ENCODE results near the gene NEK6.

The NEK6 gene

DNA sequence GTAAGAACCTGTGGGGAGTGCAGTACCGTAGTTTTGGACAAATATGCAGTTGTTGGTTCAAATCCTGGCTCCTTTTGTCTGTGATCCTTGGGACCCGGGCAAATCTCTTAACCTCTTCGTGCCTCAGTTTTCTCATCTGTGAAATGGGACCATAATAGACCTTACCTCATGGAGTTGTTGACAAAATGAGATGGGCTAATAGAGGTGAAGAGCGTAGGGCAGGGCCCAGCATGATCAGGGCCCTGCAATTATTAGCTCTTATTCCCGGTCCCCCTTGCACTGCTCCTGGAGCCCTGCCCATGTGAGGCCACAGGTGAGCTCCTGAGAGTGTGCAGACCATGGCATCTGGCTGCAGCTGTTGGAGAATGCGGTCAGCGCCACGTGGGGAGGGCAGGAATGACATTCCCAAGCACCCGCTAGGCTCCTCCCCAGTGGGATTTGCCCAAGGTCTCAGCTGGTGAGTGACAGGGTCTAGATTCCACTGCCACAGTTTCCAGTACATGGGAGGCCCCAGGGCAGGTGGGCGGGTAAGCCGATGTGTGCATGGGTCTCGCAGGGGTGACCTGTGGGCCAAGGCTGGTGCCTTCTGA, 41.0 kb downstream of the NEK6 start:
- no peak for DNase-seq

DNA sequence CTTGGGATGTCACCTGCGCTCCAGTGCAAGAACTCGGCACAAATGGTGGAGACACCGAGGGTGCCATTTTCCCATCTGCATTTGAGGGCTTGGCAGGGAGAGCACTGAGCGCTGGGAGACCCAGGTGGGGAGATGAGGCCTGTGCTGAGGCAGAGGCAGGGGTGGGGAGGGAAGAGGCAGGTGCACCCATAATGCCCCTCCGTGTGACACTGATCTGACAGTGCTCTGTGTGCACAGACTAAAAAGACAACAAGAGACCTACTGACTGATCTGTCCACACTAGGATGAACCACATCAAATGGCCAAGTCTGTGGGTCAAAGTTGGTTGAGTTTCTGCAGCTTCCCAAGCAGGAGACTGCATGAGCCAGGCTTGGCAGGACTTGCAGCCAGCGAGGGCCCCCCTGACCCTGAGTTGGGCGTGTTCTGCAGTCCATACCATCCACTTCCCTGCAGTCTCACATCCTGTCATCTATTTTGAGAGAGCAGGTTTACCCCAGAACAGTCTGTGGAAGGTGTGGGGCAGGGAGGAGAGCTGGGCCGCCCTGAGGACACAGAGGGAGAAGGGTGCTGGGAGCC, 41.9 kb downstream of the NEK6 start:
- no peak for DNase-seq

DNA sequence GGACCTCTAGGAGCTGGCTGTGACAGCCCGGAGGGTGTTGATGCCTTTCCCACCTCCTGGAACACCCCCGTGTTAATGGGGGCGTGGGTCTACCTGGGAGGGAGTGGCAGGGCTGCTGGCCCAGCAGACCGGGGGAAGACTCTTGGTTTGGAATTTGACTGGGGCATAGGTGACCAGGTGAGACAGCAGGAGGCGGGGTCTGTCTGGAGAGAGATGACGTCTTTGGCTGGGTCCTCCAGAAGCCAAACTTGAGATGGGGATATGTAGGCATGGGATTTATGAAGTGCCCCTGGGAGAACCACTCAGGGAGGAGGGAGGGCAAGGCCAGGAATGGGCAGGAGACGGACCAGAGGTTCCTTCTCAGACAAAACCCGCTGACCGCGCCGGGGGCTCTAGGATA, 42.6 kb downstream of the NEK6 start:
- no peak for DNase-seq

DNA sequence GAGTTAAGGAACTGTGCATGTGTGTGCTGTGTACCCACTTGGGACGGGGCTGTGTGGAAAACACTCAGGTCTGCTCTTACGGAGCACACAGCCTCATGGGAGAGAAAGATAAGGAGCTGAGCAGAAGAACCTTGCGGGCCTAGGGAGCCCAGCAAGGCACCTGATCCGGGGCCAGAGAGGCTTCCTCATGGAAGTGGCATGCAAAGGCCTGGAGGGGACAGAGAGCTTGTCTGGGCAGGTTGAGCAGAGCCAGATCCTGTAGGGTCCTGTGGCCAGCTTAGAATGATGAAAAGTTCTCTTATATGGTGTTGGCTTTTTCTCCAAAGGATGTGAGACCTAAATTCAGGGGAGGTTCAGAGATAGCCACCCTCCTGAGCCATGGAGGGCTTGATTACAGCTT, 45.2 kb downstream of the NEK6 start:
- no peak for DNase-seq

DNA sequence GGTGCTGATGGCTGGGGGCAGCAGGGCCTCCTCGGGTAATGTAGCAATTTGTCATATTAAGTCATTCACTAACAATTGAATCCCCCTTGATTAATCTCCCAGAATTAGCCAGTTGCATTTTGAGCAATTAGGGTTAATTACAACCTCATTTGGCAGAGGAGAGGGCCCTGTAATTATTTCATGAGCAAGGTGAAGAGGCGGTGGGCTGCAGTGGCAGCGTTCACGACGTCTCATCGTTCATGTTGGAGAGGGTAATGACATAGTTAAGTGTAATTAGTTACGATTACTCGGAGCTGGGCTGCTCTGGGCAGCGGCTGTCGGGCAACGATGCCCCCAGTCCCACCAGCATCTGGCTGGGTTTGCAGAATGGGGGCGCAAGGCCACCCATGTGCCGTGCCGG, 46.0 kb downstream of the NEK6 start:
- no peak for DNase-seq

DNA sequence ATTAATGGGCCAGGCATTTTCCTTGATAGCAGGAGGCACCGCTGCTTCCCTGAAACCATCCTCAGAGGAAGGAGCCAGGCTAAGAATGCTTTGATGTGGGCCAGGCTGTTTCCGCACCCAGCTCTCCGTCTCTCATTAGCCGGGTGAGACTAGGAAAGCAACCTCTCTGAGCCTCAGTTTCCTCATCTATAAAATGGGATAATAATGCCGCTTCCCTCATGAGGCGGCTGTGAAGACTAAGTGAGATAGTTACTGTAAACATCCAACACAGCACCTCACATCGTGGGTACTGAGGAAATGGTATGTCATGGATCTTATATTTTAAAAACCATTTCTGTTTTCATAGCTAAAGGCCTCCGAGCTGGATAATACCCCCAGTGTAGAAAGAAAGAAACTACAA, 46.5 kb downstream of the NEK6 start:
- DNase-seq, result no peak

DNA sequence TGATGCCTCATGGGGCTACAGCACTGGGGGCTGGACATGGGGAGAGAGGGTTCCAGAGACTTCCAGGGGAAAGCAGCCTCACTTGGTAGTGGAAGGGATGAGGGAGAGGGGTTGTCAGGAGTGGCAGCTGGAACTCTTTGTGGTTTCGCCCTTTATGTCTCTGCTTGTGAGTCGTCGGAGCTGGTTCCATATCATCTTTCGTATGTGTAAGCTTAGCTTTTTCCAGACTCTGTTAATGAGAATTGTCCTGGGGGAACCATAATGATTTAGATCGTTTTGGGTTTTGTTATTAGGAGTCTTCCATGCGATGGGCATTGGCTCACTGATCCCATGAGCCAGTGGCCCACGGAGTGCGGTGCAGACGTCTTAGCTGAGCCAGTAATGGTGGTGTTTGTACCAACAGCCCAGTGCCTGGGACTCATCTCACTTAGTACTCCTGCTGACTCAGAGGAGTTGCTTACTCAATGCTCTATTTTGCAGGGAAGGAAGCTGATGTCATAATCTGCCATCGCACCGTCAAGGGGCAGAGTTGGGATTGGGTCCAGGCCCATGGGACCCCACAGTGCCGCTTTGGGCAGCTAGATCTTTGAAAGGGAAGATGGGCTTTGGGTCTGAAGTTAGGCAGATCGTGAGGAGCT, 48.5 kb downstream of the NEK6 start:
- DNase-seq, result no peak

DNA sequence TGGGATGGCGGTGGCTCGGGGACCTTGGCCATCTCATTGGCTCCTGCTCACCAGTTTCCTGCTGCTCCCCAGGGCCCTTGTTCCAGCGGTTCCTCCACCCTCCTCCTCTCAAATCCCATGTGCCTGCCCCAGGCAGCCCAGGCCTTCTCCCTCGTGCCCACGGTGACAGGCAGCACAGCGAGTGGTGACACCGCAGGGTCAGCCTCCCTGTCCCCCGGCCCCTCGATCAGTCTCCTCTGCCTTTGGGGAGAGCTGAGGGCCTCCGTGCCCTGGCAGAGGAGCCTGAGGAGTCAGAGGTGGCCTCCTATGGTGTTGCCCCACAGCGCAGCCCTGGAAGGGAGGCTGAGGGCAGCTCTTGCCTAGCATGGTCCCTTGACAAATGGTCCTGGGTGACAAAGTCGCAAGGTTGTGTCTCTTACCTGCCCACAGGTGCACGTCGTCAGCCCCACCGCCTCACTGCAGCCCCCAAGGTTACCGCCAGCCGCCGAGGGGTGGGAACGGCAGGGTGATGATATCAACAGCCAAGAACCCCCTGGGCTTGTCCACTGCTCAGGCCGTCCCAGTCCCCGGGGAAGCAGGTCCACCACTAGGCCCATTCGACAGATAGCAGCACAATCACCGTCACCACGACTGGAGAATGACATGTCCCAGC, 49.8 kb downstream of the NEK6 start:
- no peak for DNase-seq

DNA sequence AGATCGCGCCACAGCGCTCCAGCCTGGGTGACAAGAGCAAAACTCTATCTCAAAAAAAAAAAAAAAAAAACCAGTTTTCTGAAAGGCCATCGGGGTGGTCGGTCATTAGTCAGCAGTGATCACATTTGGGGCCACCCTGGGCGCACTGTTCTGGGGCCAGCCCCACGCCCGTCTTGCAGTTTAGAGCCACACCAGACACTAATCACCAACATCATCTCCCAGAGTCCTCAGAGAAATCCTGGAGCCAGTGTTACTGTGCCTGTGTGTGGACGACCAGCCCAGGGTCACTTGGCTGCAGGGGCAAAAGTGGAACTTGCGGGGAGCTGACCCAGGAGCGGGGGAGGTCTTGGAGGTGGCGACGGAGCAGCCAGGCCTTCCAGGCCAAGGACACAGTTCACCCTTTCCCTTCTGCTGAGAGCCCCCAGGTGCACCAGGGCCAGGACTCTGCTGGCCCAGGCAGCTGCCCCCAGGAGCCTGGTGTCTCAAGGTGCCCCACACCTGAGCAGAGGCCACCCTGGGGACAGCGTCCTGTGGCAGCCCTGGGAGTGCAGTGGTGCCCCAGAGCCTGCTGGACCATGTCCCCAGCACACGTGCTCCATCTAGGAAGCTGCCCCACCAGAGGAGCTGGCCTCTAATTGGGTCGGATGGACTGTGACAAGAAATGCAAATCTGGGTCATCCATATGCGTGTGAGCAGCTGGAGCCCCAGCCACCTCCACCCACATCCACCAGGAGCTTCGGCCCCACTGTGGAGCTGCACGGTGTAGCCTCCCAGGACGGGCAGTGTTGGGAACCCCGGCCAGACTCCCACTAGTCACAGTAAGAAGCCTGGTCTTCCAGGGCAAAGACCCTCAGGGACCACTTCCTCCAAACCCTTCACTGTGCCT, 51.1 kb downstream of the NEK6 start:
- DNase-seq, result no peak

DNA sequence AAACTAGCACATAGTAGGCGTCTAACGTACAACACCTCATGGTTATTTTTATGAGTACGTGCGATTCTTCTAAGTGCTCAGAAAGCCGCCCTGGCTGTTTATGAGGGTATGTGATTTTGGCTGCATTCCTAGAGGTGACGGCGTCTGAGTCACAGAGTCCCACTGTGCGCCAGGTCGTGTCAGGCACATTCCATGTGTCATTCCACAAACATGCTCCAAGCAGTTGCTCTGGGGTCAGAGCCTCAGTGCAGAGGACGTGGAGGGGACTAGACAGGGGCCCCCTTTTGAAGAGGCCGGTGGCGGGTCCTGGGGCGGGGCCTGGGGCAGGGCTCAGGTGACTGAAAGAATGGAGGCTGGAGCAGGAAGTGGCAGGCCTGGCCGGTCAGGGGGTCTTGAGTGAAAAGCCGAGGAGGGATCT, 51.9 kb downstream of the NEK6 start:
- no peak for DNase-seq

DNA sequence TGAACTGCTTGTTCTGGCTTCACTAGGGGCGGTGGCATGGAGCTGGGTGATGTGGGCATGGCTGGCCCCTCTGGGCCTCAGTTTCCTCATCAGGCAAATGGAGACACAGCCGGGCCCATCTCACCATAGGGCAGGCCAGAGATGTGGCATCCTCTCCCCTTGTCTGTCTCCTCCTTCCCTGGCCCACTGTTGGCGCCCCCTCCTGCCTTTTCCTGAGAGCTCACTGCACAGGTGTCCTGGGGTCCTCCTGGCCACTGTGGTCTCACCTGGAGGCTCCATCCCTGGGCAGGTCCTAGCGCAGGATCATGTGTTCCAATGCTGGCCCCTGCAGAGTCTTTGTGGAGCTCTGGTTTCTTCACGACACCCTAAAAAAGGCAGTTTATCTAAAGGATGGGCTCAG, 53.5 kb downstream of the NEK6 start:
- no peak for DNase-seq

DNA sequence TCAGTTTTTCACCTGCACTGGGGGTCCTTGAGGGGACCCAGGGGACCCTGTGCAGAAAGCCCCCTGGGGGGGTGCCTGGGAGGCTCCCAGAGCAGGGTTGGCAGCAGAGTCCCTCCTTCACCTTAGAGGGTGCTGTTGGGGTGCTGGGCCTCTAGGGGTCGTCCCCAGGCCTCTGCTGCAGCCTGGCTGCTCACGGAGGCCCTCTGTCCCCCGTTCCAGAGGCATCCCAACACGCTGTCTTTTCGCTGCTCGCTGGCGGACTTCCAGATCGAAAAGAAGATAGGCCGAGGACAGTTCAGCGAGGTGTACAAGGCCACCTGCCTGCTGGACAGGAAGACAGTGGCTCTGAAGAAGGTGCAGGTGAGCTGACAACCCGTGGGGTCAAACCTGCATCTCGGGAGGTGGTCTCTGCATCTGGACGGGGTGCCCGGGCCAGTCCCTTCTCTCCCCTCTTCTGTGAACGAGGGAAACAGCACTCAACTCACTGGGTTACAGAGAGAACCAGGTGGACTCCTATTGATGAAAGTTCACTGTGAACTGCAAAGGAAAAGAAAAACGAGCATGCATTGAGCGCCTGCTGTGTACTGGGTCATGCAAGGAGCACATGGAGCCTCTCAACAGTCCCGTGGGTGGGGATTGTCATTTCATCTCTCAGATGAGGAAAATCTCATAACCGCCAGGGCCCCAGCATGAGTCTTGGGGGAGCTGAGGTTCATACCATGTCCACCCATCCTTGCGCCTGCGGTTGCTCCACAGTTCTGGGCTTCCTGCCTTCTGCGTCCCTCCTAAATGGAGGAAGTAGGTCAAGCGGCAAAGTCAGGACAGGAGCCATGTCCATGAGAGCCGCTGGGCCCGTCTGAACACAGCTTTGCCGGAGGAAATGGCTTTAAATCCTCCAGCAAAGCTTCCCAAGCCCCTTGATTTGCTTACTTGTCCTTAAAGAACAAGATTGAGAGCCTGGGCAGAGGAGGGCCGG, 54.8 kb downstream of the NEK6 start:
- no peak for DNase-seq

DNA sequence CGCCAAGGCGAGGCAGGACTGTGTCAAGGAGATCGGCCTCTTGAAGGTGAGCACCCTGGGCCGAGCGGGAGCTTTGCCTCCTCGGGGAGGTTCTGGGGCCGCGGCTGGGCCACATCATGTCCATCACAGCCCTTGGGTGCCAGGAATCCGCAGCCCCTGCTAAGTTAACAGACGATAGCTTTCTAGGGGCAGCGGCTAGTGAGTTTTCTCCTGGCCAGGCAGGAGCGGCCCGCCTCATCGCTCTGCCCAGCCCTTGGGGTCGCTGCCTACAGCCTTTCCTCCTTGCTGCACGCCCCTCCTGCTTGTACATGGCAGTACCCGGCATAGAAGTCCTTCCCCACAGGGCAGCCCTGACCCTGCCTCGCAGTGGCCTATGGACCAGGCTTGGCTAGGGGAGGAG, 56.2 kb downstream of the NEK6 start:
- no peak for DNase-seq

DNA sequence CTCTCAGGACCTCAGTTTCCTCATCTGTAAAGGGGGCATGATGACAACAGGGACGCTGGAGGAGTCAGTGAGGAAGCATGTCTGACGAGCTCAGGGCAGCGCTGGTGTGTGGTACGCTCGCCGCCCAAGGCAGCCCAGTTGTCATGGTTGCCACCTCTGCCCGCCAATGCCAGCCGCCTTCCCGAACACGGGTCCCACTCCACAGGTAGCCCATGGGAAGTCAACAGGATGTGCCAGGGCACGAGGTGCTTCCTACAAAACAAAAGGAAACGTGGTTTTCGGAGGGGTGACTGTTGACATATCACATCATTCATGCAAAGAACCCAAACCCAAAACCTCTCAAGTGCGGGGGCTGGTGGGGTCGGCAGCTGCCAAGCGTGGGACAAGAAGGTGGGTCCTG, 58.1 kb downstream of the NEK6 start:
- no peak for DNase-seq

DNA sequence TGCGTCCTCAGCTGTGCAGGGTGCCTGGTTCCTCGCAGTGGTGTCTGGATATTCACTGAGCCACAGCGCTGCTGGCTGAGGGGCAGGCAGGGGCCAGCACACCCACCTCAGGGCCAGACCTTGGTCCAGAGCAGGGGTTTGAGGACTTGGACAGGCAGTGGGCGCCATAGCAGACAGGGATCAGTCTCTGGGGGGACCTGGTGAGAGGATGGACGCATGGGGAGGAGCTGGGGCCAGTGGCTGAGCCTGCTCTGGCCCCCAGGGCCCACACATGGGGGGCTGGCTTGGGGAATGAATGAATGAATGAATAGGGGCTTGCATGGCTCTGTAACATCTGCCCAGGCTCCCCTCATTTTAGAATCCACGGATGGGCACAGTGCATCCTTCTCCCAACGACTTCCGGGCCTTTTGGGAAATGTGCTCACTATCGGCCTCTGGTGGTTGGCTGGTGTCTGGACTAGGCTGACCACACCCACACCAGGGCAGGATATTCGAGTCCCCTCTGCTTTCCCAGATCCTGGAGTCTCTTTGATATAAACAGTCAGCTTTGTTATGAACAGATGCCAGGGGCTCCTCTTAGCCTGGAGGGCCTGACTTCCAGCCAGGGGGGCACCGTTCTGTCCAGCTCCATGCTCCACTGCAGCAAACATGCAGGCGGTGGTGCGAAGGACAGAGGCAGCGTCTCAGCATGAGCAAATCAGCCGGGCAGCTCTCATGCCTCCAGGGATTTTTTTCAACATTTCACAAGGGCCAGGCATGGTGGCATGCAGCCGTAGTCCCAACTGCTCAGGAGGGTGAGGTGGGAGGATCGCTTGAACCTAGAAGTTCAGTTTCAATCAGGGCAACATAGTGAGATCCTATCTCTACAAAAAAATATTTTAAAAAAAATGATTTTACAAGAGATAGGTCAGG, 62.6 kb downstream of the NEK6 start:
- DNase-seq, result peak; percentile 63

DNA sequence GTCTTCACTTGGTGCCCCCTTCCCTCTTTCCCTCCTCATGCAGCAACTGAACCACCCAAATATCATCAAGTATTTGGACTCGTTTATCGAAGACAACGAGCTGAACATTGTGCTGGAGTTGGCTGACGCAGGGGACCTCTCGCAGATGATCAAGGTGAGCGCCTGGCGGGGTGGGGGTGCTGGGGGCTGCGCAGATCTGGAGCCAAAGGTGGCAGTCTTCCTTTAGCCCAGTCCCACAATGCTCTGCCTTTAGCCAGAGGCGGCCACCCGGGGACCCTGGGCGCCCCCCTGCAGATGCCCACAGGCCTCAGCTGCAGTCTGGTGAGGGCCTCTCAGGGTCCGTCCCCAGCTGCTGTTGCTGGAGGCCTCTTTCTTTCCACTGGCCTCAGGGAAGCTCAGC, 63.7 kb downstream of the NEK6 start:
- DNase-seq, result no peak

DNA sequence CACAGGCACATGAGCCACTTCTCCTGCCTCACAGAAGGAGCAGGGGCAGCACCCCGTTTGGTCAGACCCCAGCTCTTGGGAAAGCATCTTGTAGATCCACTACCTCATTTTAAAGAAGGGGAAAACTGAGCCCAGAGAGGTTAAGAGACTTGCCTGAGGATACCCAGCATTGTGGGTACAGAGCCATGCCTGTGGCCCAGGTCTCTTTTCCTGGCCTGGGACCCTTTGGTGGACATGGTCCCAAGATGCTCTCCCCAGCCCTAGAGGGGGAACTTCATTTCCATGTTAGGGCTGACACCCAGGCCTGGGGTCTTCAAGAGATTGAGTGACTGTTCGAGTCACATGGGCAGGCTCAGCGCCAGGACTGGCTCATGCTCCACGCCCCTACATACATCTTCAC, 64.2 kb downstream of the NEK6 start:
- DNase-seq, result no peak

DNA sequence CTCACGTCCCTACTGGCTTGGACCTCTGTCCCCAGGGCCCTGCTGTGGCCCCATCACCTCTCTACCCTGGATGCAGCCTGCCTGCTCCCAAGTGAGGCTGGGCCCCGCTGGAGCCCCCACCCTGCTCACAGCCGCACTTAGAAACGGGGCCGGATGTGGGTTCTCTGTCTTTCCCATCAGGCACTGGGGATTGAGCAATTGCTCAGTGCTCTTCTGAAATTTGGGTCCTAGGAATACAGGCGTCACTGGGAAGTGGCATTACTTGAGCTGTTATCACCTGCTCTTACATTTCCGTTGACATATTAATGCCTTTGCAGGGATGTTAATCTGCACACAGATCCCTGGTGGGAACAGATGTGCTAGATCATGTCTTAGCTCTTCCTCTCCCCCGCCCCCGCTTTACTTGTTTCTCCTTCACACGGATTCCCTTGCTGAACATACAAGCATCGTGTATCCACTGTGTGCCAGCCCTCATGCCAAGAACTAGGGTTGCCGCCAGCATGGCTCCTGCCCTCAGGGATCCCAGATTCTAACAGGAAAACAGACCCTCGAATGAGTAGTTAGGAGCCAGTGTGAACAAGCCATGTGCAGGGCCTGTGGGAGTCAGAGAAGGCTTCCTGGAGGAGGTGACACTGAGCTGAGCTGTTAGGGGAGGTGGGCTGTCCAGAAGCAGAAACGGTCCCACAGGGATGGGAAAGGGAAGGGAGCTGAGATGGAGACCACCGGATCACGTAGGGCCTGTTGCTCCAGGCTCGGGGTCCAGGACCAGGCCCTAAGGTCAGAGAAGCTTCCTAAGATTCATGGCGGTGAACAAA, 65.1 kb downstream of the NEK6 start:
- no peak for DNase-seq

DNA sequence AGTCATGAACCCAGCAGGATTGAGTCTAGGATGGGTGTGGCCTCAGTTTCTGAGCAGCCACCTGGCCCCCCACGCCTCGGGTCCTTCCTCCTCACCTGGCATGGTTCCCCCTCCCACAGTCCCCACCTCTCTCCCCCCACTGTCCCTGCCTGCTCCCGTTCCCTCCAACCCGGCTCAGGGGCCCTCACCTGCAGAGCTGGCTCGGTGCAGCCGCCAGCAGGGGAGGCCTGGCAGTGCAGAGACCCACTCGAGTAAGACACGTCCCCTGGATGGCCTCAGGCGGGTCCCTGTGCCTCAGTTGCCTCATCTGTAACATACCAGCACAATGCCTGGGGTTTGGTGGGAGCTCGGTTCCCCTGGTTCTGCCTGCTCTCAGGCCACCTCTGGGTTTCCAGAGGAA, 66.2 kb downstream of the NEK6 start:
- DNase-seq, result no peak

DNA sequence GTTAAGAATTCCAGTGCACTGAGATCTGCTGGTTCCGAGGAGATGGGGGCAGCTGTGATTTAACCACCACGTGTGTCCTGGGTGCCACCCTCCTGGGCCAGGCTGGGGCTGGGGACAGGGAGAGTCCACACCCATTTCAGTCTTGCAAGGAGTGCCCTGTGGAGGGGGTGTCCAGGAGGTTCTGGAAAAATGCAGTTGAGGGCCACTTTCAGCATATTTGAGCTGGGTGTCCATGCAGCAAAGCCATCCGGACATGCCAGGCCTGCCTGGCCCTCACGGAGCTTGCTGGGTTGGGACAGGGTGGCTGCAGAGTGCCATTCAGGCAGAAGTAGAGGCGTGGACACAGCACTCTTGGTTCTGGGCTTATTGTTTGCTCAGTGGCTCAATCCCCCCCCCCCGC, 68.1 kb downstream of the NEK6 start:
- no peak for DNase-seq
